PC-9 (cell line): Measurements from ENCODE around the gene CACNB3. TPM values are rescaled to one million over a fixed set of nuclear protein-coding genes. Genes with fewer than 3 reads are reported as not detected.

Experiments
- BruUV-seq: library from RNA; stranded (reverse); fragments of 400-500 nt; replicated peaks from 2 replicates; lab custom pipeline; 2021; lab: Mats Ljungman, UMichigan
- CTCF ChIA-PET: fragments of 300-600 bp; sonication (Branson Sonifier 250); formaldehyde crosslinking; loops from one replicate; lab custom pipeline; 2022; ENCODE audit warnings: antibody characterized with exemption; lab: Charles Lee
- POLR2A ChIA-PET: fragments of 300-600 bp; sonication (Branson Sonifier 250); formaldehyde crosslinking; loops from one replicate; lab custom pipeline; 2022; ENCODE audit warnings: antibody characterized with exemption; ENCODE audit not compliant: unreplicated experiment; lab: Charles Lee
- DNase-seq, 2 experiments: peaks; one replicate each; pipeline versions ENCODE4 v3.0.0 to v3.0.0-alpha.2; 2015 to 2022; ENCODE audit warnings: mixed read lengths in 1 of 2
- H2AFZ ChIP-seq: fragments of 200-600 bp; sonication (generic); 2 replicates; pipeline ENCODE4 v1.8.1; 2017; ENCODE audit warnings: antibody characterized with exemption
- H3F3A ChIP-seq: fragments of 200-600 bp; sonication (generic); 2 replicates; pipeline ENCODE4 v1.8.1; 2017; ENCODE audit warnings: antibody characterized with exemption, mild to moderate bottlenecking, low read depth; ENCODE audit not compliant: insufficient read depth
- H3K27ac ChIP-seq: fragments of 200-600 bp; sonication (generic); 2 replicates; pipeline ENCODE4 v1.6.1; 2016; ENCODE audit warnings: mixed run types
- H3K27me3 ChIP-seq: fragments of 200-600 bp; sonication (generic); 2 replicates; pipeline ENCODE4 v1.6.1; 2016; ENCODE audit warnings: low read depth, mixed run types; ENCODE audit not compliant: insufficient read depth
- H3K36me3 ChIP-seq: fragments of 200-600 bp; sonication (generic); 2 replicates; pipeline ENCODE4 v1.6.1; 2016; ENCODE audit warnings: low read depth, mixed run types
- H3K4me1 ChIP-seq: fragments of 200-600 bp; sonication (generic); replicated peaks from 2 replicates; pipeline ENCODE4 v1.6.1; 2016; ENCODE audit warnings: mixed run types; ENCODE audit not compliant: insufficient read depth
- H3K4me2 ChIP-seq: fragments of 200-600 bp; sonication (generic); 2 replicates; pipeline ENCODE4 v1.6.1; 2017; ENCODE audit warnings: mixed run types
- H3K4me3 ChIP-seq: fragments of 200-600 bp; sonication (generic); 2 replicates; pipeline ENCODE4 v1.6.1; 2016; ENCODE audit warnings: mixed run types
- H3K79me2 ChIP-seq: fragments of 200-600 bp; sonication (generic); 2 replicates; pipeline ENCODE4 v1.6.1; 2017; ENCODE audit warnings: low read depth, mixed run types
- H3K9me2 ChIP-seq: fragments of 200-600 bp; sonication (generic); 2 replicates; pipeline ENCODE4 v1.8.1; 2017; ENCODE audit warnings: mild to moderate bottlenecking; ENCODE audit not compliant: insufficient read depth
- H3K9me3 ChIP-seq: fragments of 200-600 bp; sonication (generic); 2 replicates; pipeline ENCODE4 v1.8.1; 2016; ENCODE audit warnings: low read depth; ENCODE audit not compliant: insufficient read depth
- H4K20me1 ChIP-seq: fragments of 200-600 bp; sonication (generic); 2 replicates; pipeline ENCODE4 v1.8.1; 2017; ENCODE audit not compliant: insufficient read depth
- EZH2 ChIP-seq: fragments of 200-600 bp; sonication (generic); IDR thresholded peaks from 2 replicates; pipeline ENCODE4 v1.8.0; 2017; ENCODE audit warnings: antibody characterized with exemption, low read depth
- intact Hi-C: fragments of 100-400 bp; cut with micrococcal nuclease; formaldehyde crosslinking; loops from one replicate; pipeline ENCODE4 v1.10.0; 2022; ENCODE audit not compliant: unreplicated experiment
- total RNA-seq: library from RNA; stranded (reverse); gene quantifications from 2 replicates; pipeline ENCODE4 v1.2.3, GENCODE V29; 2021
- TF ChIP-seq, protein P1 (sequence below): fragments of 200-600 bp; sonication (generic); conservative IDR thresholded peaks from 2 replicates; pipeline ENCODE4 v1.6.1; 2017; ENCODE audit warnings: mixed run types, antibody characterized with exemption, mild to moderate bottlenecking, moderate library complexity

The CACNB3 gene
- total RNA-seq, 1 experiment from 2014 or later = 35.4 TPM

DNA sequence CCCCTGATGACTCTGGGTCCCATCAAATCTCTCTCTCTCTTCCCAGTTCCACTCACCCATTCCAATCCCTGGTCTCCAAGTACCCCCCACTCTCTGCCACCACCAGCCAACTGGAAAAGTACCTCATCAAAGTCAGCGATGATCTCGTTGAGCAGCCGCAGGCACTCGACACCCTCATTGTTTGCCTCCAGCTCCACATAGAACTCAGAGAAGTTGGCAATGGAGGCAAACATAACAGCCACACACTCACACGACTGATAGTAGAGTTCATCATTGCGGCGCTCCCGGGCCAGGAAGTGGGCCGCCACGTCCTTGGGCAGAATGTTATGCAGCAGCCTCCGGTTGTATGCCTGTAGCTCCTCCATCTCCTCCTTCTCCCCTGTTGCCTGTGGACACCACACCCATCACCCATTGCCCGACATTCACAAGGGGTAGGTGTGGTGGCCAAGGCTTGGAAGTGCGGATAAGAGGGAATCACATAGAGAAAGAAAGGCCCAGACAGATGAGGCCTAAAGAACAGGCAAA, 46.6 kb upstream of the CACNB3 start:
- no peak overlapping the region for H2AFZ ChIP-seq
- POLR2A ChIA-PET = no interaction called here
- no peak for TF ChIP-seq EZH2
- TF ChIP-seq, protein P1, sequence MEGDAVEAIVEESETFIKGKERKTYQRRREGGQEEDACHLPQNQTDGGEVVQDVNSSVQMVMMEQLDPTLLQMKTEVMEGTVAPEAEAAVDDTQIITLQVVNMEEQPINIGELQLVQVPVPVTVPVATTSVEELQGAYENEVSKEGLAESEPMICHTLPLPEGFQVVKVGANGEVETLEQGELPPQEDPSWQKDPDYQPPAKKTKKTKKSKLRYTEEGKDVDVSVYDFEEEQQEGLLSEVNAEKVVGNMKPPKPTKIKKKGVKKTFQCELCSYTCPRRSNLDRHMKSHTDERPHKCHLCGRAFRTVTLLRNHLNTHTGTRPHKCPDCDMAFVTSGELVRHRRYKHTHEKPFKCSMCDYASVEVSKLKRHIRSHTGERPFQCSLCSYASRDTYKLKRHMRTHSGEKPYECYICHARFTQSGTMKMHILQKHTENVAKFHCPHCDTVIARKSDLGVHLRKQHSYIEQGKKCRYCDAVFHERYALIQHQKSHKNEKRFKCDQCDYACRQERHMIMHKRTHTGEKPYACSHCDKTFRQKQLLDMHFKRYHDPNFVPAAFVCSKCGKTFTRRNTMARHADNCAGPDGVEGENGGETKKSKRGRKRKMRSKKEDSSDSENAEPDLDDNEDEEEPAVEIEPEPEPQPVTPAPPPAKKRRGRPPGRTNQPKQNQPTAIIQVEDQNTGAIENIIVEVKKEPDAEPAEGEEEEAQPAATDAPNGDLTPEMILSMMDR = no peak
- no peak for DNase-seq
- no TSS peak for BruUV-seq
- H4K20me1 ChIP-seq = no peaks in the 10 kb centered on the region
- no peaks in the 10 kb centered on the region; the same call in 1 of the 2 replicates for H3F3A ChIP-seq
- no peaks in the 10 kb centered on the region for H3K27me3 ChIP-seq
- peaks cover 16% of the 10 kb centered on the region; the same call in 1 of the 2 replicates for H3K36me3 ChIP-seq
- intact Hi-C loops = no loop called here
- no peaks in the 10 kb centered on the region for H3K9me3 ChIP-seq
- H3K79me2 ChIP-seq = no peaks in the 10 kb centered on the region
- H3K4me2 ChIP-seq = no peak overlapping the region
- no peaks in the 10 kb centered on the region for H3K9me2 ChIP-seq
- no peak overlapping the region for H3K4me3 ChIP-seq
- CTCF ChIA-PET = no interaction called here
- no peak overlapping the region for H3K27ac ChIP-seq
- H3K4me1 ChIP-seq = no peaks in the 10 kb centered on the region

- H3K4me2 ChIP-seq = no peak overlapping the region
- H3K9me3 ChIP-seq = no peaks in the 10 kb centered on the region
- TF ChIP-seq EZH2 = no peak
- TF ChIP-seq, protein P1 = no peak
- intact Hi-C loops = no loop called here
- DNase-seq = no peak
- peaks cover 16% of the 10 kb centered on the region; the same call in 1 of the 2 replicates for H3K36me3 ChIP-seq
- no peaks in the 10 kb centered on the region for H3K79me2 ChIP-seq
- H3K4me3 ChIP-seq = no peak overlapping the region
- no peak overlapping the region for H2AFZ ChIP-seq
- no TSS peak for BruUV-seq
- no peaks in the 10 kb centered on the region for H3F3A ChIP-seq
- no peaks in the 10 kb centered on the region for H3K9me2 ChIP-seq
- H4K20me1 ChIP-seq = no peaks in the 10 kb centered on the region
- CTCF ChIA-PET = no interaction called here
- POLR2A ChIA-PET = no interaction called here
- H3K27ac ChIP-seq = no peak overlapping the region
- H3K27me3 ChIP-seq = no peaks in the 10 kb centered on the region
- no peaks in the 10 kb centered on the region for H3K4me1 ChIP-seq
Observed at GRCh38 chr12:48773686-48774085, 44.6 kb upstream of the CACNB3 start.

- Histone ChIP-seq H3K9me3 (no peaks in the 10 kb centered on the region), H3K27me3 (no peaks in the 10 kb centered on the region), H3K4me3 (no peak overlapping the region), H4K20me1 (no peaks in the 10 kb centered on the region), H3K36me3 (peaks cover 16% of the 10 kb centered on the region; the same call in 1 of the 2 replicates), H3K4me2 (no peak overlapping the region), H3K79me2 (peaks cover 6% of the 10 kb centered on the region; the same call in 1 of the 2 replicates), H3K4me1 (no peaks in the 10 kb centered on the region), H3K9me2 (no peaks in the 10 kb centered on the region), H3F3A (no peaks in the 10 kb centered on the region), H3K27ac (no peak overlapping the region), H2AFZ (no peak overlapping the region)
- POLR2A ChIA-PET = no interaction called here
- CTCF ChIA-PET = no interaction called here
- no TSS peak for BruUV-seq
- intact Hi-C loops = no loop called here
- DNase-seq = no peak
- TF ChIP-seq EZH2 = no peak
- TF ChIP-seq, protein P1 = no peak
Observed at GRCh38 chr12:48774516-48774915, 43.8 kb upstream of the CACNB3 start.
